Measurements from ENCODE around the gene NR1I2. TPM values are rescaled to one million over a fixed set of nuclear protein-coding genes. Genes with fewer than 3 reads are reported as not detected.

NR1I2 gene
- total RNA-seq, 1 donor from 2014 or later = not detected

GRCh38 chr3:119741657-119742590, 40.0 kb upstream of the NR1I2 start:
- Histone ChIP-seq H2AFZ (ENCODE audit: low read depth, low read length) (no peak overlapping the region), H3K27me3 (ENCODE audit: insufficient read depth, low read length) (no peaks in the 10 kb centered on the region), H3K9ac (ENCODE audit: low read length) (no peak overlapping the region), H3K27ac (ENCODE audit: low read depth, low read length) (no peak overlapping the region), H3K79me2 (ENCODE audit: insufficient read depth, low read length) (no peaks in the 10 kb centered on the region), H4K20me1 (ENCODE audit: insufficient read depth, low read length) (no peaks in the 10 kb centered on the region), H3K9me3 (ENCODE audit: insufficient read depth, low read depth, low read length) (no peaks in the 10 kb centered on the region), H3K4me3 (ENCODE audit: insufficient read depth, low read depth, low read length) (no peak overlapping the region), H3K4me1 (ENCODE audit: insufficient read depth, low read length) (no peaks in the 10 kb centered on the region), H3K36me3 (ENCODE audit: insufficient read depth, low read length) (no peaks in the 10 kb centered on the region), H3K4me2 (ENCODE audit: low read length) (no peak overlapping the region)
- TF ChIP-seq CTCF (IDR thresholded peaks at IDR 0.05; ENCODE audit: insufficient read depth, low read depth, low read length) (no peak), EZH2 (IDR thresholded peaks at IDR 0.05; ENCODE audit: insufficient read depth, low read length) (no peak)
- Mint-ChIP-seq H3K4me1 (ENCODE audit: low read depth, unreplicated experiment) (no peaks in the 10 kb centered on the region), H3K27ac (ENCODE audit: unreplicated experiment) (no peak overlapping the region), H3K36me3 (ENCODE audit: low read depth, unreplicated experiment) (no peaks in the 10 kb centered on the region), H3K27me3 (ENCODE audit: low read depth, unreplicated experiment) (peaks cover 4% of the 10 kb centered on the region), H3K4me3 (ENCODE audit: unreplicated experiment) (no peak overlapping the region), H3K9me3 (ENCODE audit: unreplicated experiment) (no peaks in the 10 kb centered on the region)
- DNase-seq (ENCODE audit: low read depth) (no peak), FAIRE-seq (no peak)

GRCh38 chr3:119743921-119744320, 38.0 kb upstream of the NR1I2 start:
- H3K9me3 ChIP-seq (ENCODE audit: insufficient read depth, low read depth, low read length) = no peaks in the 10 kb centered on the region
- H3K4me1 ChIP-seq (ENCODE audit: insufficient read depth, low read length) = no peaks in the 10 kb centered on the region
- no peak overlapping the region for H3K4me3 ChIP-seq (ENCODE audit: insufficient read depth, low read depth, low read length)
- no peak overlapping the region for H3K27ac Mint-ChIP-seq (ENCODE audit: unreplicated experiment)
- H3K27me3 Mint-ChIP-seq (ENCODE audit: low read depth, unreplicated experiment) = peaks cover 4% of the 10 kb centered on the region
- no peaks in the 10 kb centered on the region for H3K36me3 ChIP-seq (ENCODE audit: insufficient read depth, low read length)
- H2AFZ ChIP-seq (ENCODE audit: low read depth, low read length) = no peak overlapping the region
- H3K9ac ChIP-seq (ENCODE audit: low read length) = no peak overlapping the region
- H3K79me2 ChIP-seq (ENCODE audit: insufficient read depth, low read length) = no peaks in the 10 kb centered on the region
- H3K27me3 ChIP-seq (ENCODE audit: insufficient read depth, low read length) = no peaks in the 10 kb centered on the region
- no peaks in the 10 kb centered on the region for H4K20me1 ChIP-seq (ENCODE audit: insufficient read depth, low read length)
- H3K27ac ChIP-seq (ENCODE audit: low read depth, low read length) = no peak overlapping the region
- no peak overlapping the region for H3K4me3 Mint-ChIP-seq (ENCODE audit: unreplicated experiment)
- DNase-seq (ENCODE audit: low read depth) = no peak
- no peak for TF ChIP-seq CTCF (IDR thresholded peaks at IDR 0.05; ENCODE audit: insufficient read depth, low read depth, low read length)
- TF ChIP-seq EZH2 (IDR thresholded peaks at IDR 0.05; ENCODE audit: insufficient read depth, low read length) = no peak
- no peaks in the 10 kb centered on the region for H3K9me3 Mint-ChIP-seq (ENCODE audit: unreplicated experiment)
- FAIRE-seq = no peak
- H3K36me3 Mint-ChIP-seq (ENCODE audit: low read depth, unreplicated experiment) = no peaks in the 10 kb centered on the region
- no peaks in the 10 kb centered on the region for H3K4me1 Mint-ChIP-seq (ENCODE audit: low read depth, unreplicated experiment)
- no peak overlapping the region for H3K4me2 ChIP-seq (ENCODE audit: low read length)

- DNase-seq (ENCODE audit: low read depth) (no peak), FAIRE-seq (no peak)
- no peak for TF ChIP-seq CTCF (IDR thresholded peaks at IDR 0.05; ENCODE audit: insufficient read depth, low read depth, low read length)
- TF ChIP-seq EZH2 (IDR thresholded peaks at IDR 0.05; ENCODE audit: insufficient read depth, low read length) = no peak
- Histone ChIP-seq H3K27me3 (ENCODE audit: insufficient read depth, low read length) (no peaks in the 10 kb centered on the region), H3K27ac (ENCODE audit: low read depth, low read length) (no peak overlapping the region), H3K4me2 (ENCODE audit: low read length) (no peak overlapping the region), H3K9me3 (ENCODE audit: insufficient read depth, low read depth, low read length) (no peaks in the 10 kb centered on the region), H2AFZ (ENCODE audit: low read depth, low read length) (no peak overlapping the region), H3K79me2 (ENCODE audit: insufficient read depth, low read length) (no peaks in the 10 kb centered on the region), H3K9ac (ENCODE audit: low read length) (no peak overlapping the region), H3K4me3 (ENCODE audit: insufficient read depth, low read depth, low read length) (no peak overlapping the region), H3K4me1 (ENCODE audit: insufficient read depth, low read length) (no peaks in the 10 kb centered on the region), H3K36me3 (ENCODE audit: insufficient read depth, low read length) (no peaks in the 10 kb centered on the region), H4K20me1 (ENCODE audit: insufficient read depth, low read length) (no peaks in the 10 kb centered on the region)
- Mint-ChIP-seq H3K27ac (ENCODE audit: unreplicated experiment) (no peak overlapping the region), H3K4me3 (ENCODE audit: unreplicated experiment) (no peak overlapping the region), H3K4me1 (ENCODE audit: low read depth, unreplicated experiment) (no peaks in the 10 kb centered on the region), H3K9me3 (ENCODE audit: unreplicated experiment) (no peaks in the 10 kb centered on the region), H3K36me3 (ENCODE audit: low read depth, unreplicated experiment) (no peaks in the 10 kb centered on the region), H3K27me3 (ENCODE audit: low read depth, unreplicated experiment) (peaks cover 2% of the 10 kb centered on the region)
These were observed 36.0 kb upstream of the NR1I2 start for GRCh38 chr3:119745942-119746341.

Data from astrocyte (in vitro differentiated cells and primary cell).